Fibroblast of lung (primary cell): ENCODE measurements around the gene CALD1.

ENCODE experiments used
- EZH2 ChIP-seq: IDR thresholded peaks from 2 replicates; pipeline ENCODE4 v1.5.1; 2012; ENCODE audit warnings: low read length, control low read depth, mild to moderate bottlenecking; ENCODE audit errors: missing control alignments
- TF ChIP-seq, protein P1 (sequence below), 2 donors: IDR thresholded peaks in 1 of 2; conservative IDR thresholded peaks in 1 of 2; 1 replicate in 1 of 2; 2 replicates in 1 of 2; pipeline ENCODE4 v1.5.1; 2011 to 2012; ENCODE audit warnings: low read length in 2 of 2, control low read depth in 1 of 2, inconsistent platforms in 1 of 2, low read depth in 1 of 2, mild to moderate bottlenecking in 1 of 2

DNA sequence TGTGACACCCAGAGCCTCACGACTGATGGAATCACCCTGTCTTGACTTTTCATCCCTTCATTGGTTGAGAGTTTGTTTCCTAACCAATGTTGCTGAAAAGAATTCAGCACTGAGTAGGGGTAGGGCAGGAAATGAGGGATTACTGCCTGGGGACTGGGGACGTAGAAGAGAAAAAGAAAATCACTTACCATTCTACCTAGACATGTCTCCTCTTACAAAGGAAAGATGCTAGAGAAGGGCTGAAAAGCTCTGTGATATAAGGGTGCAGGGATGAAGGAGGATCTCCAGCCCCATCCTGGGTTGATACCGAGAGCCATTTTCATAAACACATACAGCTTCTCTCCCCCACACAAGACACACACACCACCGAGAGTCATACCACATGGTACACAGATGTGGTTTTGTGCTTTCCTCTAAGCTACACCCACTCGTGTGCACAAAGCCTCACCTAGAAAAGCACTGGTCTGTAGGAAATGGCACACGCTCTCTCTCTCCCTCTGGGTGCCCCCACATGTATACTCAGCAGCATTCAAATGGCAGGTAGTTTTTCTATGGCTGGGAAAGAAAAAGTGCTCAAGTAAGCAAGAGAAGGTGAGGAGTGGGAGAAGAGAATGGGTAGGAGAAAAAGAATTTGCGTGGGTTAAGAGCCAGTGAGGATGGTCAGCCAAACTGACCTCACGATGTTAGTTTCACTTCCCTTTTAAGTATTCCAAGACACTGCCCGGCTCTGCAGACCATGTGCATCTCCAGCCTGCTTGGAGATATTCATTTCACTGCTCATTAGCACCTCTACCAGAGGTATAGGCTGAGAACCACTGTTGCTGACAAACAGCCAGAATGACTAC lies 85.8 kb downstream of the CALD1 start:
- TF ChIP-seq, protein P1, sequence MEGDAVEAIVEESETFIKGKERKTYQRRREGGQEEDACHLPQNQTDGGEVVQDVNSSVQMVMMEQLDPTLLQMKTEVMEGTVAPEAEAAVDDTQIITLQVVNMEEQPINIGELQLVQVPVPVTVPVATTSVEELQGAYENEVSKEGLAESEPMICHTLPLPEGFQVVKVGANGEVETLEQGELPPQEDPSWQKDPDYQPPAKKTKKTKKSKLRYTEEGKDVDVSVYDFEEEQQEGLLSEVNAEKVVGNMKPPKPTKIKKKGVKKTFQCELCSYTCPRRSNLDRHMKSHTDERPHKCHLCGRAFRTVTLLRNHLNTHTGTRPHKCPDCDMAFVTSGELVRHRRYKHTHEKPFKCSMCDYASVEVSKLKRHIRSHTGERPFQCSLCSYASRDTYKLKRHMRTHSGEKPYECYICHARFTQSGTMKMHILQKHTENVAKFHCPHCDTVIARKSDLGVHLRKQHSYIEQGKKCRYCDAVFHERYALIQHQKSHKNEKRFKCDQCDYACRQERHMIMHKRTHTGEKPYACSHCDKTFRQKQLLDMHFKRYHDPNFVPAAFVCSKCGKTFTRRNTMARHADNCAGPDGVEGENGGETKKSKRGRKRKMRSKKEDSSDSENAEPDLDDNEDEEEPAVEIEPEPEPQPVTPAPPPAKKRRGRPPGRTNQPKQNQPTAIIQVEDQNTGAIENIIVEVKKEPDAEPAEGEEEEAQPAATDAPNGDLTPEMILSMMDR (conservative IDR thresholded peaks at IDR 0.05 in 1 of 2, IDR thresholded peaks at IDR 0.05 in 1 of 2; ENCODE audit: low read depth in 1 of 2, low read length in 2 of 2), result no peak
- TF ChIP-seq EZH2, result no peak
